ENCODE data around the gene DSG1. TPM values are rescaled to one million over a fixed set of nuclear protein-coding genes. Genes with fewer than 3 reads are reported as not detected.
"Not testable (repeated sequence)": the region's sequence is repeated elsewhere in the genome, so short reads cannot be mapped to it uniquely, and the experiment has no call there.

DSG1 gene
- total RNA-seq, 4 donors from 2014 or later = not detected

DNA sequence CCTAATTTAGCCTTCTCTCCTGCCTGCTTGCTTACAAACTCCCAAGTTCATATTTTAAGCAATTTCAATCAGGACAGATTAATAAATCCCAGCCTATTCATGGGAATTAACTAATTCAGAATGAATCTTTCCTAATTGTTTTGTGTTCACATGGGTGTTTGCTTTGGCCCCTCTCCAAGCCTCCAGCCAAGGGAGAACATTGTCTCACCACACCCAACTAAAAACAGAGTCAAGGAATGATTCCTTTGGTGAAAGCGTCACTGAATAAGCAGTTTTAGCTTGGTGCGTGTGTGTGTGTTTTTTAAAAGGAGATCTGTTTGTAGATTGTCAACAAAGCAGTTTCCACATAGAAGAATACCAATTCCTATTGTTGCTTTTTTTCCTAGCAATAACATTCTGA, 43.0 kb upstream of the DSG1 start:
- Histone ChIP-seq H3K27ac (peak overlapping the region in 2 of 3 donors; percentile 27 to 30), H3K4me1 (peaks cover 21 to 22% of the 10 kb centered on the region in 2 donors), H3K36me3 (no peaks in the 10 kb centered on the region), H3K4me3 (replicated peaks in 1 of 3) (no peak overlapping the region), H3K9me3 (no peaks in the 10 kb centered on the region), H3K27me3 (no peaks in the 10 kb centered on the region)
- WGBS, 2 donors = 8 to 19% methylated on average over 2 of the region's 2 CpGs
- TF ChIP-seq, protein P1, sequence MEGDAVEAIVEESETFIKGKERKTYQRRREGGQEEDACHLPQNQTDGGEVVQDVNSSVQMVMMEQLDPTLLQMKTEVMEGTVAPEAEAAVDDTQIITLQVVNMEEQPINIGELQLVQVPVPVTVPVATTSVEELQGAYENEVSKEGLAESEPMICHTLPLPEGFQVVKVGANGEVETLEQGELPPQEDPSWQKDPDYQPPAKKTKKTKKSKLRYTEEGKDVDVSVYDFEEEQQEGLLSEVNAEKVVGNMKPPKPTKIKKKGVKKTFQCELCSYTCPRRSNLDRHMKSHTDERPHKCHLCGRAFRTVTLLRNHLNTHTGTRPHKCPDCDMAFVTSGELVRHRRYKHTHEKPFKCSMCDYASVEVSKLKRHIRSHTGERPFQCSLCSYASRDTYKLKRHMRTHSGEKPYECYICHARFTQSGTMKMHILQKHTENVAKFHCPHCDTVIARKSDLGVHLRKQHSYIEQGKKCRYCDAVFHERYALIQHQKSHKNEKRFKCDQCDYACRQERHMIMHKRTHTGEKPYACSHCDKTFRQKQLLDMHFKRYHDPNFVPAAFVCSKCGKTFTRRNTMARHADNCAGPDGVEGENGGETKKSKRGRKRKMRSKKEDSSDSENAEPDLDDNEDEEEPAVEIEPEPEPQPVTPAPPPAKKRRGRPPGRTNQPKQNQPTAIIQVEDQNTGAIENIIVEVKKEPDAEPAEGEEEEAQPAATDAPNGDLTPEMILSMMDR (IDR thresholded peaks at IDR 0.05) = no peak
- TF ChIP-seq POLR2A (IDR thresholded peaks at IDR 0.05) = no peak
- DNase-seq = peak; percentile 32 to 50
- intact Hi-C loops (cut with DNase I) = no loop called here

DNA sequence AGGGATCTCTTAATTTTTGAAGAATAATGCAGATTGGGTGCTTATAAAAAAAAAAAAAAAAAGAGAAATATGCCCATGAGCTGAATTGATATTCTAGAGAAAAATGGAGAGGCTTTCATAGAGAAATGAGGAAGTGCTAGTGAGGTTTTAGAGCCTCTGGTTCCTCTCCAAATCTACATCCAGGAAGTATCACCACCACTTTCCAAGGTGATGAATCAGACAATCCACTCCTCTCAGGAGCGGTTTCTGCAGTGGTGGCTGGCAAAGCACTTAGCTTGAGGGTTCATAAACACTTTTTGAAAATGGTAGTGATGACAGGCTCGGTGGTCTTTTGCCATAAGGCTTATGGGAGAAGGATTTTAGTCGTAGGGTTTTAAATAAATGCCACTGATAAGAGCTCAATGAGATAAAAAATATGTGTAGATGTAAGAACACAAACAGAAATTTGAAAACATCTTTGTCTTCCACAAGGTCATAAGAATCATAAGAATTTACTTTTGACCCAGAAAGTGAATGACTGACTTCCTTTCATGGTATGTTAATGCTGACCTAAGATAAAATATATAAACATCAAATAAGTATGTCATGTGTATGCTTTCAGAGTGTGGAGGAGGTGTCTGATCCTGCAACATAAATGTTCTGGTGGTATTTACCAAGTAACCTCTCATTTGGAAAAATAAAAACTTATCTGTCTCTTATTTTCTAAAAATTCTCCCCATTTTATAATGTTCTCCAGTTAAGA, 42.1 kb upstream of the DSG1 start:
- Histone ChIP-seq H3K27me3 (no peaks in the 10 kb centered on the region), H3K36me3 (no peaks in the 10 kb centered on the region), H3K4me3 (replicated peaks in 1 of 3) (no peak overlapping the region), H3K27ac (peak overlapping the region in 1 of 3 donors; percentile 27), H3K4me1 (peaks cover 21 to 22% of the 10 kb centered on the region in 2 donors), H3K9me3 (no peaks in the 10 kb centered on the region)
- WGBS, 2 donors = 51 to 52% methylated on average over 3 of the region's 3 CpGs
- no peak for DNase-seq
- no peak for TF ChIP-seq POLR2A (IDR thresholded peaks at IDR 0.05)
- TF ChIP-seq, protein P1 (IDR thresholded peaks at IDR 0.05) = no peak
- intact Hi-C loops (cut with DNase I) = no loop called here

DNA sequence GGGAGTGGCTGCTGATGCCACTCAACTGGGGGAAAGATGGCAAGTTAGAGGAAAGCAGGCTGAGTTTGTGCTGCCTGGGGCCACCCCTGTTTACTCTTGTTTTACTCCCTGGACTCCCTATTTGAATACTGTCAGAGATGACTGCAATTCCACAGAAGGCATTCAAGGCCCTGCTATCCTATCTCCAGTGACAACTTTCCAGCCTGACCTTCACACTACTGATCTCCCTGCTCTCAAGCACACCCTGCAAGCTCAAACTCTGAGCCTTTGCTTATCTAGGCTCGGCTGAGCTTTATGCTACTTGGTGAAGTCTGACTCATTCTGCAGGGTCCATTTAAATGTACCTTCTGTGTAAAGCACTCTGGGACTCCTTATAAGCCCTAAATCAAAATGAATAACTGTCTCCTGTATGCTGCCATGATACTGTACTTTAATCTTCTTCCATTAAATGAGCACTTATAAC, 39.3 kb upstream of the DSG1 start:
- 70 to 100% methylated on average over 1 of the region's 1 CpG for WGBS, 2 donors
- H3K36me3 ChIP-seq = no peaks in the 10 kb centered on the region
- H3K27ac ChIP-seq = no peak overlapping the region
- H3K27me3 ChIP-seq = no peaks in the 10 kb centered on the region
- intact Hi-C loops (cut with DNase I) = no loop called here
- no peak overlapping the region for H3K4me3 ChIP-seq (replicated peaks in 1 of 3)
- no peak for DNase-seq
- H3K4me1 ChIP-seq = peaks cover 21 to 22% of the 10 kb centered on the region in 2 donors
- H3K9me3 ChIP-seq = no peaks in the 10 kb centered on the region
- TF ChIP-seq, protein P1 (IDR thresholded peaks at IDR 0.05) = no peak
- no peak for TF ChIP-seq POLR2A (IDR thresholded peaks at IDR 0.05)

DNA sequence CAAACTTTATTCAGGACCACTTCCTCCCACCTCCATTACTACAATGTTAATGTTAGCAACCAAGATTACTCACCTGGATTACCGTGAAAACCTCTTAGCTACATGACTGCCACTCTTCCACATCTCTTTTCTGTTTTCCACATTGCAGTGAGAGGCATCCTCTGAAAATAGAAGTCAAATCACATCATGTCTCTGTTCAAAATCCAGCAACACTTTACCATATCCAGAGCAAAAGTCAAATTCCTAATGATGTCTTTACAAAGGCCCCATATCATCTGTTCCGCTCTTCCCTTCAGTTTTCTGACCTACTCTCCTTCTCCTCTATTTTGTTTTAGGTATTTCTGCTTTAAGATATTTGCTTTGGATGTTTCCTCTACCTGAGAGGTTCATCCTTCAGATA, 37.5 kb upstream of the DSG1 start:
- no peaks in the 10 kb centered on the region for H3K36me3 ChIP-seq
- no peak overlapping the region for H3K27ac ChIP-seq
- intact Hi-C loops (cut with DNase I) = no loop called here
- H3K27me3 ChIP-seq = no peaks in the 10 kb centered on the region
- TF ChIP-seq, protein P1 (IDR thresholded peaks at IDR 0.05) = no peak
- no peak for TF ChIP-seq POLR2A (IDR thresholded peaks at IDR 0.05)
- peaks cover 4 to 10% of the 10 kb centered on the region in 2 donors for H3K4me1 ChIP-seq
- H3K9me3 ChIP-seq = no peaks in the 10 kb centered on the region
- no peak for DNase-seq
- WGBS, 2 donors = 96 to 97% methylated on average over 2 of the region's 2 CpGs
- no peak overlapping the region for H3K4me3 ChIP-seq (replicated peaks in 1 of 3)

DNA sequence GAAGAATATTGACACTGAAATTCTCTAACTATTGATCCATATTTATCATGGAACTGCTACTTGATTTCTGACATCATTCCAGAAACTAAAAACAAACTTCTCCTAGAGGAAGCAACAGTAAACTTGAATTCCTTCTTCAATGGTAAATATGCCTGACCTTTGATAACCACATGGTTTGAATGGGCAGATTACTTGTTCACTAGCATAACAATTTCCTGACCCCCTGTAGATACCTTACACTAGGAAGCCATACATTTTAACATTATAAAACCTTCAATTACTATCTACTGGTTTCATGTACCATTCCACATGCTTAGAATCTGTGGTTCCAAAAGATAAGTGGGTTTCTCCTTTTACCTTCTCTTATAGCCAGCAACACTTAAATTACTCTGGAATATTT, 36.5 kb upstream of the DSG1 start:
- H3K36me3 ChIP-seq = no peaks in the 10 kb centered on the region
- H3K9me3 ChIP-seq = no peaks in the 10 kb centered on the region
- no peak overlapping the region for H3K27ac ChIP-seq
- H3K4me3 ChIP-seq (replicated peaks in 1 of 3) = no peak overlapping the region
- H3K27me3 ChIP-seq = no peaks in the 10 kb centered on the region
- intact Hi-C loops (cut with DNase I) = no loop called here
- DNase-seq = no peak
- H3K4me1 ChIP-seq = peaks cover 0 to under 1% of the 10 kb centered on the region in 2 donors
- no peak for TF ChIP-seq POLR2A (IDR thresholded peaks at IDR 0.05)
- TF ChIP-seq, protein P1 (IDR thresholded peaks at IDR 0.05) = no peak

DNA sequence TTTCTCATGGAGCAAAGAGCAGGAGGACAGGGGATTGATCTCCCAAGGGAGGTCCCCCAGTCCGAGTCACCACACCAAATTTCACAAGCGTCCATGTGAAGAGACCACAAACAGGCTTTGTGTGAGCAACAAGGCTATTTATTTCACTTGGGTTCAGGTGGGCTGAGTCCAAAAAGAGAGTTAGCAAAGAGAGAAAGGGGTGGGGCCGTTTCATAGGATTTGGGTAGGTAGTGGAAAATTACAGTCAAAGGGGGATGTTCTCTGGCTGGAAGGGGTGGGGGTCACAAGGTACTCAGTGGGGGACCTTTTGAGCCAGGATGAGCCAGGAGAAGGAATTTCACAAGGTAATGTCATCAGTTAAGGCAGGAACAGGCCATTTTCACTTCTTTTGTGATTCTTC, 28.5 kb upstream of the DSG1 start:
- DNase-seq; intact Hi-C loops (cut with DNase I); H3K4me3 ChIP-seq (replicated peaks in 1 of 3); H3K4me1 ChIP-seq; H3K36me3 ChIP-seq; H3K9me3 ChIP-seq; H3K27ac ChIP-seq; H3K27me3 ChIP-seq: not testable (repeated sequence)
- 47 to 66% methylated on average over 3 of the region's 3 CpGs for WGBS, 2 donors

Measured in thyroid gland (tissue), 4 donors.